ENCODE measurements around the gene LYZL1.

LYZL1 gene

DNA sequence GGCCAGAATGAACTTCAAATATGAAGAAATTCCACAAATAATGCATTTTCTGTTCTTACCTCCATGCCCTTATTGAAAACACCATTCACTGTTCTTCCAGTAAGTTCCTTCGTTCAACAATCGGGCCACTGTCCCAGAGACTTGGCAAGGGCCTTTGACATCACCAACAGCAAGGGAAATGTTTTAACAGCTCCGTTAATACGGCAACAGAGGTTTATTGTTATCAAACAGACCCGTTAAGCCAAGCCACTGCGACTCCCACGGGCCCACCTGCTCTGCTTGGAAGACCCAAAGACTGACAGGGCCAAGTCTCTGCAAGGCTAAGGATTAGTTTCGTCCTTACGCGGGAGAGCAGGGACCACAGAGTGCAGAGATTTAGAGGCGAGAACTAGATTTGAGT is 43.4 kb upstream of the LYZL1 start:
- TF ChIP-seq, protein P1, sequence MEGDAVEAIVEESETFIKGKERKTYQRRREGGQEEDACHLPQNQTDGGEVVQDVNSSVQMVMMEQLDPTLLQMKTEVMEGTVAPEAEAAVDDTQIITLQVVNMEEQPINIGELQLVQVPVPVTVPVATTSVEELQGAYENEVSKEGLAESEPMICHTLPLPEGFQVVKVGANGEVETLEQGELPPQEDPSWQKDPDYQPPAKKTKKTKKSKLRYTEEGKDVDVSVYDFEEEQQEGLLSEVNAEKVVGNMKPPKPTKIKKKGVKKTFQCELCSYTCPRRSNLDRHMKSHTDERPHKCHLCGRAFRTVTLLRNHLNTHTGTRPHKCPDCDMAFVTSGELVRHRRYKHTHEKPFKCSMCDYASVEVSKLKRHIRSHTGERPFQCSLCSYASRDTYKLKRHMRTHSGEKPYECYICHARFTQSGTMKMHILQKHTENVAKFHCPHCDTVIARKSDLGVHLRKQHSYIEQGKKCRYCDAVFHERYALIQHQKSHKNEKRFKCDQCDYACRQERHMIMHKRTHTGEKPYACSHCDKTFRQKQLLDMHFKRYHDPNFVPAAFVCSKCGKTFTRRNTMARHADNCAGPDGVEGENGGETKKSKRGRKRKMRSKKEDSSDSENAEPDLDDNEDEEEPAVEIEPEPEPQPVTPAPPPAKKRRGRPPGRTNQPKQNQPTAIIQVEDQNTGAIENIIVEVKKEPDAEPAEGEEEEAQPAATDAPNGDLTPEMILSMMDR (IDR thresholded peaks at IDR 0.05): no peak
- Histone ChIP-seq H3K27ac (no peak overlapping the region), H3K4me3 (no peak overlapping the region)
- DNase-seq (ENCODE audit: low spot score): no peak

DNA sequence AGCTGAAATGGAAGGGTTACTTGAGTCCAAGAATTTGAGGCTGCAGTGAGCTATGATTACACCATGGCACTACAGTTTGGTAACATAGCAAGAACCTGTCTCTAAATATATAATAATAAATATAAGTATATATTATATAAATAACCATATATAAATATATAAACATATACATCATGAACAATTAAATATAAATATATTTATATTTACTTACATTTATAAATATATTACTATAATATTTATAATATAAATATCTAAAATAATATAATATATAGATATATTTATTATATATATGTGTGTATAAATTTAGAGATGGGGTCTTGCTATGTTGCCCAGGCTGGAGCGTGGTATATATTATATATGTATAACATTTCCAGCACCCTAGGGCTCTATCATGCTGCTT is 42.4 kb upstream of the LYZL1 start:
- no peak overlapping the region for H3K4me3 ChIP-seq
- no peak for DNase-seq (ENCODE audit: low spot score)
- no peak overlapping the region for H3K27ac ChIP-seq
- TF ChIP-seq, protein P1 (IDR thresholded peaks at IDR 0.05): no peak

DNA sequence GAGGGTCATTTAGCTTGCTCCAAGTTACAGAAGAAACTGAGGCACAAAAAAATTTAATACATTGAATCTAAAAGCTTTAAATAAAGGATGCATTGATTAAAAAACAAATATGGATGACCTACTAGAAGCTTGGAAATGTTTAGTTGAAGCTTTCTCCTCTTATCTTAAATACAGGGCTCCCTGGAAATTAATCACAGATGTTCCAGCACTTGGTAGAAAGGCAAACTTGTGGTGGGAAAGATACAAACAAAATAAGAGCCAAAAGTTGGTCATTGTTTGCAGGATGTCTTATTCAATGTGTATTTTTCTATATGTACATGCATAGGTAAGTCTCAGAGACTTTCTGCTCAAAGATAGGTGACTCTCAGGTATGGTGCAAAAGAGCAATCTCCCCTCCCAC is 40.7 kb upstream of the LYZL1 start:
- Histone ChIP-seq H3K27ac (no peak overlapping the region), H3K4me3 (no peak overlapping the region)
- no peak for DNase-seq (ENCODE audit: low spot score)
- TF ChIP-seq, protein P1 (IDR thresholded peaks at IDR 0.05): no peak

DNA sequence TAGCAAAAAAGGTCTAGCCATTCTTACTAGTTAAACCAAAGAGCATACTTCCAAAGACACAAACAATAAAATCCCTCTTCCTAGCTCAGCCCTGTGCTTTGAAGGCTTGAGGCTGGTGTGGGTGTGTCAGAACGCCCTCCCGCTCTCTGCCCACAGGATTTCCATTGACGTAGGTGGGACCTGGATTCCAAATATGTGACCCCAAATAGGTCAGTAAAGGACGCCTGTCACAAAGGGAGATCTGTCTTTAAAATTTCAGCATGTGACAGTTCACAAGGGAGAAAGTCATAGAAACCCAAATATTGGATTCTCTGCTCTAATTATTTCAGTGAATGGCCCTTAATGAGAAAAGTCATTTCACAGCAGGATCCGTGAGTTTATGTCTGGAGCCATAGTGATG is 39.9 kb upstream of the LYZL1 start:
- H3K4me3 ChIP-seq: no peak overlapping the region
- DNase-seq (ENCODE audit: low spot score): no peak
- H3K27ac ChIP-seq: no peak overlapping the region
- TF ChIP-seq, protein P1 (IDR thresholded peaks at IDR 0.05): no peak

DNA sequence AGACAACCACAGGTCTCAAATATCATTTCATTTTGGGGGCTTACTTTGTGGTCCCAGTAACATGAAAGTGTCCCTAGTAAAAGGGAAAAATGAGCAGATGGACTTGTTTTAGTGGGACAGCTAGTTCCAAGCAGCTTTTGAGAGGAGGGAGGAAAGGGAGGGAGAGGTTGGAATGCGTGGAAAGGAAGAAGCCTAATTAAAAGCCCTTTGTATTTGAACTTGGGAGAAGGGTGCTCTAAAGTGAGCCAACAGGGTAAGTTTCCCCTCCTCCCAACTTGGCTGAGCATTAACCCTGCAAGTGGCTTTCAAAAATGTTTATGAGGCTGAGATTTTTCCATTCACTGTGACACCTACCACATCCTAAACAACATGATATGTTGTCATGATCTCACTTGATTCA is 38.8 kb upstream of the LYZL1 start:
- TF ChIP-seq, protein P1 (IDR thresholded peaks at IDR 0.05): no peak
- Histone ChIP-seq H3K27ac (no peak overlapping the region), H3K4me3 (no peak overlapping the region)
- no peak for DNase-seq (ENCODE audit: low spot score)

DNA sequence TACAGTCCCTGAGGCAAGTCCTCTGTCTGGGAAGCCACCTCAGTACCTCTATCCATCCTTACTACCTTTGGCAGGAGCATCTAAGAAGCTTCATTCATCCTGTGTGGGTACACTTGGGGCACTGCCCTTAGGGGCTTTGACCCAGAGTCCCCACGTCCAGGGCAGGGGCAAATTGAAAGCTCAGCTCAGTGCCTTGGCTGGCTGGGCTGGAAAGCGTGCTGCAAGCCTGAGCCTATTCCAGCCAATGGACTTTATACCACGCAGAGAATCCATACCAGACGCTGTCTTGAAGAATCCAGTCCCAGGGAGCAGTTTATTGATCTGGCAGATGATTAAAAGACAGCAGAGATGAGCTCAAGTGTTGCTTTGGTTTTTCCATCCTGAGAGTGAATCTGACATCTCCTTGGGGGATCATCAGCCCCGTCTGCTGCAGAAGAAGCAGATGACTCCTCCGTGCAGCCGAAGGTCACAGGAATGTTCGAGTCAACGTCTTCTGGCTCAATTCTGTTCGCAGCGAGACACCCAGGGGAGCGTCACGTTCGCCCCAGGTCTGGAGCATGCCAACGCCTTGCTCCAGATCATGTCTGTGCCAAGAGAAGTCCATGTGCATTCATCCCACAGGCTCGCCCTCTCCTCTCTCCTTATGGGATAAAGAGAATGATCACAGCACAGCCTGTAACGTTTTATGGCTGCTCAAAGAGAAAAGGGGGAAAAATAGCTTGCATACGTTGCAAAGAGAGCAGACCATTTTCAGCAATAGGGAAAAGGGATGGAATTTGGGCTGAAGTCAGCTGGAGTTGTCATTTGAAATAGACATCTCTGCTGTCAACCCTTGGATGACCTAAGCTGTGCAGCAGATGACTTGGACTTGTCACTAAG is 35.8 kb upstream of the LYZL1 start:
- Histone ChIP-seq H3K27ac (no peak overlapping the region), H3K4me3 (no peak overlapping the region)
- no peak for DNase-seq (ENCODE audit: low spot score)
- TF ChIP-seq, protein P1 (IDR thresholded peaks at IDR 0.05): no peak

DNA sequence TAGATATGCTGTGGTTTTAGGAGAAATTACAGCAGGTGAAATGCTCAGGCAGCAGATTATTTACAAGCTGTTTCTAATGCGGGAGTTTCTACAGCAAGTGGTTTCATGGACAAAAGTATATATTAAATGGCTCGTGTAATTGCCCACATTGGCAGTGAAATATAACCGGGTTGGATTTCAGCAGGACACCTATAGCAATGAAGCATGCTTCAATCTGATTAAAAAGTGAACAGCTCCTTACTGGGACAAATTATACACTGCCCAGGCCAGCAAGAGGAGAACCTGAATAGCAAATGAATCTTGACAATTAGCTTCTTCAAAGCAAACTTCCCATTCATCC is 35.2 kb upstream of the LYZL1 start:
- Histone ChIP-seq H3K27ac (no peak overlapping the region), H3K4me3 (no peak overlapping the region)
- DNase-seq (ENCODE audit: low spot score): no peak
- TF ChIP-seq, protein P1 (IDR thresholded peaks at IDR 0.05): no peak
